Measurements from ENCODE around the gene TRIM65. TPM values are rescaled to one million over a fixed set of nuclear protein-coding genes. Genes with fewer than 3 reads are reported as not detected.

The TRIM65 gene
- total and polyA plus RNA-seq, 2 of the 13 experiments (the other 11 are each of a cell fraction or from before 2014, with no cell fraction given) = 10.3 to 22.4 TPM

- TF ChIP-seq ZNF207 (IDR thresholded peaks at IDR 0.05; ENCODE audit: borderline replicate concordance) (no peak), EZH2 (conservative IDR thresholded peaks at IDR 0.05; ENCODE audit: low read depth, low read length) (no peak), CENPBD1 (CRISPR knock-in tag; IDR thresholded peaks at IDR 0.05; ENCODE audit: borderline replicate concordance, low read depth) (no peak), STAG1 (CRISPR knock-in tag; IDR thresholded peaks at IDR 0.05) (0 out of 2 replicates have a peak, but pooled peaks have one; percentile 12), SCMH1 (CRISPR knock-in tag; IDR thresholded peaks at IDR 0.05; ENCODE audit: borderline replicate concordance) (no peak), GPN1 (CRISPR knock-in tag; IDR thresholded peaks at IDR 0.05; ENCODE audit: borderline replicate concordance) (no peak), ZNF678 (CRISPR knock-in tag; IDR thresholded peaks at IDR 0.05) (0 out of 2 replicates have a peak, but pooled peaks have one; percentile 42), GLI4 (CRISPR knock-in tag; IDR thresholded peaks at IDR 0.05; ENCODE audit: borderline replicate concordance) (no peak), RFX3 (CRISPR knock-in tag; IDR thresholded peaks at IDR 0.05) (no peak), BCL3 (CRISPR knock-in tag; IDR thresholded peaks at IDR 0.05) (no peak), SNRNP70 (IDR thresholded peaks at IDR 0.05; ENCODE audit: low read depth, low read length) (no peak), CHCHD3 (CRISPR knock-in tag; IDR thresholded peaks at IDR 0.05) (no peak), ZNF850 (CRISPR knock-in tag; conservative IDR thresholded peaks at IDR 0.05) (no peak), SNAPC2 (CRISPR knock-in tag; IDR thresholded peaks at IDR 0.05) (no peak), CENPT (CRISPR knock-in tag; IDR thresholded peaks at IDR 0.05; ENCODE audit: low read depth) (no peak), ZNF772 (CRISPR knock-in tag; IDR thresholded peaks at IDR 0.05) (peak; percentile 78; the same call in 1 of the 2 replicates), ZNF331 (CRISPR knock-in tag; IDR thresholded peaks at IDR 0.05) (peak; percentile 56; the same call in 1 of the 2 replicates), ZSCAN30 (CRISPR knock-in tag; IDR thresholded peaks at IDR 0.05) (no peak), MED8 (CRISPR knock-in tag; IDR thresholded peaks at IDR 0.05; ENCODE audit: insufficient replicate concordance) (no peak), CBX5 (CRISPR knock-in tag; IDR thresholded peaks at IDR 0.05; ENCODE audit: borderline replicate concordance) (no peak), ZNF597 (CRISPR knock-in tag; IDR thresholded peaks at IDR 0.05) (no peak), ZBTB20 (CRISPR knock-in tag; IDR thresholded peaks at IDR 0.05; ENCODE audit: borderline replicate concordance, low read depth) (no peak; the same call in 1 of the 2 replicates)
- TF ChIP-seq, protein P1, sequence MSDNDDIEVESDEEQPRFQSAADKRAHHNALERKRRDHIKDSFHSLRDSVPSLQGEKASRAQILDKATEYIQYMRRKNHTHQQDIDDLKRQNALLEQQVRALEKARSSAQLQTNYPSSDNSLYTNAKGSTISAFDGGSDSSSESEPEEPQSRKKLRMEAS (IDR thresholded peaks at IDR 0.05) = peak; percentile 55
- TF ChIP-seq, protein P2, sequence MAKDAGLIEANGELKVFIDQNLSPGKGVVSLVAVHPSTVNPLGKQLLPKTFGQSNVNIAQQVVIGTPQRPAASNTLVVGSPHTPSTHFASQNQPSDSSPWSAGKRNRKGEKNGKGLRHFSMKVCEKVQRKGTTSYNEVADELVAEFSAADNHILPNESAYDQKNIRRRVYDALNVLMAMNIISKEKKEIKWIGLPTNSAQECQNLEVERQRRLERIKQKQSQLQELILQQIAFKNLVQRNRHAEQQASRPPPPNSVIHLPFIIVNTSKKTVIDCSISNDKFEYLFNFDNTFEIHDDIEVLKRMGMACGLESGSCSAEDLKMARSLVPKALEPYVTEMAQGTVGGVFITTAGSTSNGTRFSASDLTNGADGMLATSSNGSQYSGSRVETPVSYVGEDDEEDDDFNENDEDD (CRISPR knock-in tag; IDR thresholded peaks at IDR 0.05; ENCODE audit: borderline replicate concordance) = peak; percentile 40; the same call in 1 of the 2 replicates
- TF ChIP-seq, protein P3, sequence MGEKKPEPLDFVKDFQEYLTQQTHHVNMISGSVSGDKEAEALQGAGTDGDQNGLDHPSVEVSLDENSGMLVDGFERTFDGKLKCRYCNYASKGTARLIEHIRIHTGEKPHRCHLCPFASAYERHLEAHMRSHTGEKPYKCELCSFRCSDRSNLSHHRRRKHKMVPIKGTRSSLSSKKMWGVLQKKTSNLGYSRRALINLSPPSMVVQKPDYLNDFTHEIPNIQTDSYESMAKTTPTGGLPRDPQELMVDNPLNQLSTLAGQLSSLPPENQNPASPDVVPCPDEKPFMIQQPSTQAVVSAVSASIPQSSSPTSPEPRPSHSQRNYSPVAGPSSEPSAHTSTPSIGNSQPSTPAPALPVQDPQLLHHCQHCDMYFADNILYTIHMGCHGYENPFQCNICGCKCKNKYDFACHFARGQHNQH (CRISPR knock-in tag; IDR thresholded peaks at IDR 0.05) = peak; percentile 66
Measured at GRCh38 chr17:75892556-75893224, 4.1 kb downstream of the TRIM65 start (continued).

All from HepG2 (cell line).